ENCODE data around the gene CYB561A3.

The CYB561A3 gene

DNA sequence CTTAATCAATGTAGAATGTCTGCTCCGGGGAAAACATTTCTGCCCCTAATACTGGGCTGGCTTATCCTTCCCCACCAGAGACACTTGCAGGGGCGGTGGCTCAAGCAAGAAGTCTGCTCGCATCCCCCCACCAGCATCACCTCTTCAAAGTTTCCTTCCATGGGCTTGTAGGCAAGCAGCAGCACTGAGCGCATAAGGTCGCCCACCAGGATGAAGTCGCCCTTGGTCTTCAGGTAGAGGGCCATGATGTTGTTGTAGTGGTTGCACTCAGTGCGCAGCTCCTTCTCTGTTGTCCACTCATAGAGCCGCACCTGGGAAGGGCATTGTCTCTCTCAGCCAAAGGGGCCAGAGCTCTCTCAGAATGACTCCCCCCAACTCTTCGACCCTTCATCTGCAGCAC, 58.0 kb downstream of the CYB561A3 start:
- TF ChIP-seq, protein P1, sequence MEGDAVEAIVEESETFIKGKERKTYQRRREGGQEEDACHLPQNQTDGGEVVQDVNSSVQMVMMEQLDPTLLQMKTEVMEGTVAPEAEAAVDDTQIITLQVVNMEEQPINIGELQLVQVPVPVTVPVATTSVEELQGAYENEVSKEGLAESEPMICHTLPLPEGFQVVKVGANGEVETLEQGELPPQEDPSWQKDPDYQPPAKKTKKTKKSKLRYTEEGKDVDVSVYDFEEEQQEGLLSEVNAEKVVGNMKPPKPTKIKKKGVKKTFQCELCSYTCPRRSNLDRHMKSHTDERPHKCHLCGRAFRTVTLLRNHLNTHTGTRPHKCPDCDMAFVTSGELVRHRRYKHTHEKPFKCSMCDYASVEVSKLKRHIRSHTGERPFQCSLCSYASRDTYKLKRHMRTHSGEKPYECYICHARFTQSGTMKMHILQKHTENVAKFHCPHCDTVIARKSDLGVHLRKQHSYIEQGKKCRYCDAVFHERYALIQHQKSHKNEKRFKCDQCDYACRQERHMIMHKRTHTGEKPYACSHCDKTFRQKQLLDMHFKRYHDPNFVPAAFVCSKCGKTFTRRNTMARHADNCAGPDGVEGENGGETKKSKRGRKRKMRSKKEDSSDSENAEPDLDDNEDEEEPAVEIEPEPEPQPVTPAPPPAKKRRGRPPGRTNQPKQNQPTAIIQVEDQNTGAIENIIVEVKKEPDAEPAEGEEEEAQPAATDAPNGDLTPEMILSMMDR (IDR thresholded peaks at IDR 0.05; ENCODE audit: low read depth, low read length, missing control alignments) = no peak
- DNase-seq = no peak
- Histone ChIP-seq H3K27me3 (replicated peaks) (no peaks in the 10 kb centered on the region), H3K36me3 (replicated peaks) (peaks cover 89% of the 10 kb centered on the region), H3K4me3 (ENCODE audit: low read depth, low read length) (no peak overlapping the region), H3K27ac (no peak overlapping the region)
- in situ Hi-C loops (cut with HindIII; ENCODE audit: low pct_ligation_motif_present, low sequenced_read_pairs) = no loop called here

DNA sequence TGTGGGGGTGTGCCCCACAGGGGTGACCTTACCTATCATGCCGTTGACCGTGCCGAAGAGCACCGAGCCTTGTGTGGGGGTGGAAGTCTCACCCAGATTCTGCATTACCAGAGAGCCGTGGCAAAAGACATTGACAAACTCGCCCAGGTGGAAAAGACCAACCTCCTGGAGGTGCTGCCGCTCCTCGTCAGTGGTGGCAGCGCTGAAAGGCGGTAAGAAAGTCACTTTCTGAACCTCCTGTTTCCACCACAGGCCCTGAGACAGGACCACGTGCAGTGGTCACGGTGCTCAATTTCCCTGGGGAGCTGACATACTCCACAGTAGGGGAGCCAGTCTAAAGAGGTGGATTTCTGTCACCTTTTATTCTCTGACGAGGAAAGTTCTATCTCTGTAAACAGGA, 59.1 kb downstream of the CYB561A3 start:
- no peak for DNase-seq
- in situ Hi-C loops (cut with HindIII; ENCODE audit: low pct_ligation_motif_present, low sequenced_read_pairs) = no loop called here
- Histone ChIP-seq H3K4me3 (ENCODE audit: low read depth, low read length) (no peak overlapping the region), H3K36me3 (replicated peaks) (peaks cover 79% of the 10 kb centered on the region), H3K27ac (no peak overlapping the region), H3K27me3 (replicated peaks) (no peaks in the 10 kb centered on the region)
- TF ChIP-seq, protein P1 (IDR thresholded peaks at IDR 0.05; ENCODE audit: low read depth, low read length, missing control alignments) = no peak

Measured in brain microvascular endothelial cell (primary cell).